Prostate gland (tissue), 2 donors: ENCODE measurements around the gene RBCK1. TPM values are rescaled to one million over a fixed set of nuclear protein-coding genes. Genes with fewer than 3 reads are reported as not detected.

Experiments used
- DNase-seq: peaks from one replicate; pipeline ENCODE4 v3.0.0-alpha.2; 2019; ENCODE audit warnings: low spot score
- H3K27ac ChIP-seq, 2 donors: fragments of 200-600 bp; sonication (generic); 2 replicates each; pipeline ENCODE4 v1.5.1; 2017 to 2019
- H3K27me3 ChIP-seq: fragments of 200-600 bp; sonication (generic); replicated peaks from 2 replicates; pipeline ENCODE4 v1.5.1; 2019; ENCODE audit not compliant: insufficient read depth
- H3K36me3 ChIP-seq, 2 donors: fragments of 200-600 bp; sonication (generic); 1 replicate in 1 of 2; 2 replicates in 1 of 2; pipeline versions ENCODE4 v1.5.1 to v1.8.1; 2017 to 2019
- H3K4me1 ChIP-seq: fragments of 200-600 bp; sonication (generic); replicated peaks from 2 replicates; pipeline ENCODE4 v1.5.1; 2019
- H3K4me3 ChIP-seq, 2 donors: fragments of 200-600 bp; sonication (generic); 2 replicates each; pipeline ENCODE4 v1.5.1; 2017 to 2019
- H3K9me3 ChIP-seq: fragments of 200-600 bp; sonication (generic); 2 replicates; pipeline ENCODE4 v1.5.1; 2017
- POLR2A ChIP-seq: fragments of 450-650 bp; IDR thresholded peaks from one replicate; pipeline ENCODE4 v1.6.1; 2016; ENCODE audit warnings: antibody characterized with exemption, mild to moderate bottlenecking
- POLR2AphosphoS5 ChIP-seq: sonication (generic); formaldehyde crosslinking; IDR thresholded peaks from one replicate; pipeline ENCODE4 v1.6.1; 2017; ENCODE audit warnings: antibody characterized with exemption
- WGBS: methylation state at CpG from one replicate; pipeline ENCODE4 v1.1.5; 2018; 5-methylcytosine and 5-hydroxymethylcytosine counted together
- intact Hi-C: fragments of 100-400 bp; cut with DNase I; formaldehyde crosslinking; loops from one replicate; pipeline ENCODE4 v1.14.2; 2022
- total RNA-seq, 2 donors: library from RNA; depleted of rRNA; stranded (reverse); fragments of >200 nt; gene quantifications; one replicate each; pipeline ENCODE4 v1.1.0, GENCODE V29; 2016
- TF ChIP-seq, protein P1 (sequence below), 4 experiments: fragments of 200-600 bp in 2 of 4; fragments of 450-650 bp in 2 of 4; sonication (generic) in 2 of 4; IDR thresholded peaks; 1 replicate in 3 of 4; 2 replicates in 1 of 4; pipeline ENCODE4 v1.5.1; 2016 to 2019; ENCODE audit warnings: antibody characterized with exemption in 4 of 4, mild to moderate bottlenecking in 2 of 4, moderate library complexity in 2 of 4

The RBCK1 gene
- total RNA-seq, result 100 to 1,000 TPM; 108 to 158 TPM

DNA sequence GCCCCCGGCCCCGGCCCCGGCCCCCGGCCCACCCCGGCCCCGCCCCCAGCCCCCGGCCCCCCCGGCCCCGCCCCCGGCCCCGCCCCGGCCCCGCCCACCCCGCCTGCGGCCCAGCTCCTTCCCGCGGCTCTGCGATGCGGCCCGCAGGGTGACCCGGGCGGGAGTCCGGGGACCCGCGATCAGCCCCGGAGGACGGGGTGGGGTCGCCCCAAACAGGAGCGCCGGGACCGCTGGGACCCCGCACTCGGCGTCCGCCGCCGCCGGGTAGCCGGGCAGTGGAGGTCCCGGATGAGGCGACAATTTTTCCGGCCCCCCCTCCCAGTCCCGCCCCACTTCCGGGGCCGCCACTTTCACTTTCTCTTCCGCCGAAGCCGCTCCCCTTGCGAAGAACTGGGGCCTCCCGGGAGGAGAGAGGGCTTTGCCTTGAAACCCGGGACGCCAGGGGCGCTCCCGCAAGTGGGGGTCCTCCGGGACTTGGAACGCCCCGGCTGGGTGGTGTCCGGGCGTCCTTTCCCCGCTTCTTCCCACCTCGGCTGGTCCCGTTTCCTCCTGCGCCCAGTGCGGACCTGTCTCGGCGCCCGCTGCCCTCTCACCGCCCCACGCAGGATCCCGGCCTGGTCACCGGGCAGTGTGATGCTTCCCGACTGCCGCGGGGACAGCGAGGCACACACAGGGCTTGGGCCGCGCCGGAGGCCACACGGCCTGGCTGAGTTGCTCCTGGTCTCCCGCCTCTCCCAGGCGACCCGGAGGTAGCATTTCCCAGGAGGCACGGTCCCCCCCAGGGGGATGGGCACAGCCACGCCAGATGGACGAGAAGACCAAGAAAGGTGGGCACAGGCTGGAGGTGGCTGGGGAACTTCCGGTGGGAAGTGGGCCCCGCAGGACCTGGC lies at the start of gene RBCK1:
TSS of gene RBCK1 (plus strand) at position 347 of the 890 bp plus-strand sequence. CDS start at position 806, 459 bp downstream.
- intact Hi-C loops, result loop anchor here (5.0 kb wide), 3 partner anchors 54 to 134 kb away; partner anchors contain the start of genes CSNK2A1 and TBC1D20
- WGBS, result under 1% methylated on average over 56 of the region's 87 CpGs

GRCh38 chr20:358891-359555 lies 49.1 kb upstream of the RBCK1 start:
- no peaks in the 10 kb centered on the region for H3K36me3 ChIP-seq
- intact Hi-C loops, result loop anchor here (5.0 to 10.0 kb wide), 2 partner anchors 288 to 376 kb away; no protein-coding TSS in a partner anchor
- no peaks in the 10 kb centered on the region for H3K4me1 ChIP-seq
- no peak for DNase-seq
- H3K27ac ChIP-seq, result no peak overlapping the region
- TF ChIP-seq POLR2A, result no peak
- TF ChIP-seq POLR2AphosphoS5, result no peak
- TF ChIP-seq, protein P1, sequence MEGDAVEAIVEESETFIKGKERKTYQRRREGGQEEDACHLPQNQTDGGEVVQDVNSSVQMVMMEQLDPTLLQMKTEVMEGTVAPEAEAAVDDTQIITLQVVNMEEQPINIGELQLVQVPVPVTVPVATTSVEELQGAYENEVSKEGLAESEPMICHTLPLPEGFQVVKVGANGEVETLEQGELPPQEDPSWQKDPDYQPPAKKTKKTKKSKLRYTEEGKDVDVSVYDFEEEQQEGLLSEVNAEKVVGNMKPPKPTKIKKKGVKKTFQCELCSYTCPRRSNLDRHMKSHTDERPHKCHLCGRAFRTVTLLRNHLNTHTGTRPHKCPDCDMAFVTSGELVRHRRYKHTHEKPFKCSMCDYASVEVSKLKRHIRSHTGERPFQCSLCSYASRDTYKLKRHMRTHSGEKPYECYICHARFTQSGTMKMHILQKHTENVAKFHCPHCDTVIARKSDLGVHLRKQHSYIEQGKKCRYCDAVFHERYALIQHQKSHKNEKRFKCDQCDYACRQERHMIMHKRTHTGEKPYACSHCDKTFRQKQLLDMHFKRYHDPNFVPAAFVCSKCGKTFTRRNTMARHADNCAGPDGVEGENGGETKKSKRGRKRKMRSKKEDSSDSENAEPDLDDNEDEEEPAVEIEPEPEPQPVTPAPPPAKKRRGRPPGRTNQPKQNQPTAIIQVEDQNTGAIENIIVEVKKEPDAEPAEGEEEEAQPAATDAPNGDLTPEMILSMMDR (IDR thresholded peaks at IDR 0.05), result no peak
- H3K4me3 ChIP-seq, result no peak overlapping the region
- 79% methylated on average over 4 of the region's 4 CpGs for WGBS
- H3K9me3 ChIP-seq, result no peaks in the 10 kb centered on the region
- no peaks in the 10 kb centered on the region for H3K27me3 ChIP-seq

More for the DNA sequence above, at the start of gene RBCK1:
- peaks cover 11% of the 10 kb centered on the region for H3K4me1 ChIP-seq
- no peaks in the 10 kb centered on the region for H3K36me3 ChIP-seq
- peak within 1 kb of the TSS; percentile 95 to 97 for H3K27ac ChIP-seq
- TF ChIP-seq, protein P1 (IDR thresholded peaks at IDR 0.05), result peak in 1 of 4 experiments; percentile 5
- TF ChIP-seq POLR2A (peak; percentile 32), POLR2AphosphoS5 (no peak)
- peak; percentile 76 for DNase-seq
- no peaks in the 10 kb centered on the region for H3K27me3 ChIP-seq
- peak within 1 kb of the TSS; percentile 88 to 99 for H3K4me3 ChIP-seq
- H3K9me3 ChIP-seq, result no peaks in the 10 kb centered on the region

- Histone ChIP-seq H3K4me3 (no peak overlapping the region), H3K9me3 (no peaks in the 10 kb centered on the region), H3K4me1 (no peaks in the 10 kb centered on the region), H3K27me3 (no peaks in the 10 kb centered on the region), H3K27ac (no peak overlapping the region), H3K36me3 (no peaks in the 10 kb centered on the region)
- intact Hi-C loops, result no loop called here
- TF ChIP-seq, protein P1 (IDR thresholded peaks at IDR 0.05), result no peak
- TF ChIP-seq POLR2AphosphoS5, result no peak
- TF ChIP-seq POLR2A, result no peak
- WGBS, result 85% methylated on average over 8 of the region's 8 CpGs
- no peak for DNase-seq
Measured at GRCh38 chr20:361561-361960, 46.5 kb upstream of the RBCK1 start.

- 60% methylated on average over 13 of the region's 13 CpGs for WGBS
- intact Hi-C loops, result no loop called here
Measured at GRCh38 chr20:362271-363254, 45.5 kb upstream of the RBCK1 start.

More at GRCh38 chr20:362271-363254, 45.5 kb upstream of the RBCK1 start:
- Histone ChIP-seq H3K27ac (peak overlapping the region in 1 of 2 donors; percentile 27), H3K9me3 (no peaks in the 10 kb centered on the region), H3K27me3 (no peaks in the 10 kb centered on the region), H3K36me3 (no peaks in the 10 kb centered on the region), H3K4me3 (no peak overlapping the region), H3K4me1 (peaks cover 2% of the 10 kb centered on the region)
- DNase-seq, result peak; percentile 96
- TF ChIP-seq POLR2AphosphoS5, result peak; percentile 97
- no peak for TF ChIP-seq POLR2A
- TF ChIP-seq, protein P1 (IDR thresholded peaks at IDR 0.05), result peak in 3 of 4 experiments; percentile 33 to 76 (median 76)
